ENCODE results near the gene PLCXD3.

DNA sequence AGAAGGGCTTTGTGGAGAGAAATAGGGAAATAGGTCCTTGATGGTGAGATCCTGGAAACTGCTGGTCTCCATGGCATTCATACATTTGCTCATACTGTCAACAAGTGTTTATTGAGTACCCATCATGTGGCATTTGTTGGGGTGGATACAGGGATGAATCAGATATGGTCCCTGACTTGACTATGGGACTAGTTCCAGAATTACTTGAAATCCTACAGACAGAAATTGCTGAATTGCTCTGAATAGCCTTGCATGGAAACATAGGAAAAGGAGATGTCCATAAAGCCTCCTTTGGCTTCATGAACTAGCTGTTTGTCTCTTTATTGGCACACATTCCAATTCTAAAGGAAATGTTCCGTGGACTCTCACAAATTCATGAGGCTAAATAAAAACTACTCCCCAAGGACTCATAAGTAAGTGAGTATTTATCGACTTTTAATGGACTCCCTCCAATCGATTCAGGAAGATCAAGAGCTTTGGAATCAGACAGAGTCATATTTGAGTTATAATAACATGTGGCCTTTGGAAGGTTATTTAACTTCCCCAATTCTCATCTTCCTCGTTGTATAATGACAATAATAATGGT is 174.7 kb downstream of the PLCXD3 start:
- TF ChIP-seq, protein P1, sequence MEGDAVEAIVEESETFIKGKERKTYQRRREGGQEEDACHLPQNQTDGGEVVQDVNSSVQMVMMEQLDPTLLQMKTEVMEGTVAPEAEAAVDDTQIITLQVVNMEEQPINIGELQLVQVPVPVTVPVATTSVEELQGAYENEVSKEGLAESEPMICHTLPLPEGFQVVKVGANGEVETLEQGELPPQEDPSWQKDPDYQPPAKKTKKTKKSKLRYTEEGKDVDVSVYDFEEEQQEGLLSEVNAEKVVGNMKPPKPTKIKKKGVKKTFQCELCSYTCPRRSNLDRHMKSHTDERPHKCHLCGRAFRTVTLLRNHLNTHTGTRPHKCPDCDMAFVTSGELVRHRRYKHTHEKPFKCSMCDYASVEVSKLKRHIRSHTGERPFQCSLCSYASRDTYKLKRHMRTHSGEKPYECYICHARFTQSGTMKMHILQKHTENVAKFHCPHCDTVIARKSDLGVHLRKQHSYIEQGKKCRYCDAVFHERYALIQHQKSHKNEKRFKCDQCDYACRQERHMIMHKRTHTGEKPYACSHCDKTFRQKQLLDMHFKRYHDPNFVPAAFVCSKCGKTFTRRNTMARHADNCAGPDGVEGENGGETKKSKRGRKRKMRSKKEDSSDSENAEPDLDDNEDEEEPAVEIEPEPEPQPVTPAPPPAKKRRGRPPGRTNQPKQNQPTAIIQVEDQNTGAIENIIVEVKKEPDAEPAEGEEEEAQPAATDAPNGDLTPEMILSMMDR (conservative IDR thresholded peaks at IDR 0.05) = no peak
- TF ChIP-seq ZFX (IDR thresholded peaks at IDR 0.05) = no peak

All from C4-2B (cell line).